GM20431 (cell line): ENCODE results near the gene TAF4.
"Not testable (repeated sequence)": the region's sequence is repeated elsewhere in the genome, so short reads cannot be mapped to it uniquely, and the experiment has no call there.

ENCODE experiments used
- in situ Hi-C: fragments of 300-500 bp; cut with MseI, MboI; formaldehyde crosslinking; loops from one replicate; pipeline ENCODE4 v1.15.0; 2020; ENCODE audit warnings: low sequenced_read_pairs; ENCODE audit not compliant: unreplicated experiment

TAF4 gene

GRCh38 chr20:61986762-61987321, 78.8 kb downstream of the TAF4 start:
- in situ Hi-C loops, result no loop called here

GRCh38 chr20:61985096-61985495, 80.6 kb downstream of the TAF4 start:
- in situ Hi-C loops, result no loop called here

GRCh38 chr20:61984431-61984830, 81.2 kb downstream of the TAF4 start:
- in situ Hi-C loops, result not testable (repeated sequence)

- in situ Hi-C loops, result no loop called here
These were observed 81.7 kb downstream of the TAF4 start for GRCh38 chr20:61983965-61984364.

- in situ Hi-C loops, result no loop called here
These were observed 82.7 kb downstream of the TAF4 start for GRCh38 chr20:61982951-61983315.

GRCh38 chr20:61982191-61982950, 83.3 kb downstream of the TAF4 start:
- in situ Hi-C loops, result no loop called here

GRCh38 chr20:61981691-61982090, 84.0 kb downstream of the TAF4 start:
- in situ Hi-C loops, result not testable (repeated sequence)

- in situ Hi-C loops, result no loop called here
These were observed 84.8 kb downstream of the TAF4 start for GRCh38 chr20:61980647-61981583.

GRCh38 chr20:61979701-61980635, 85.7 kb downstream of the TAF4 start:
- in situ Hi-C loops, result no loop called here

- in situ Hi-C loops, result no loop called here
These were observed 86.6 kb downstream of the TAF4 start for GRCh38 chr20:61979090-61979489.

GRCh38 chr20:61978491-61978890, 87.2 kb downstream of the TAF4 start:
- in situ Hi-C loops, result no loop called here

- in situ Hi-C loops, result no loop called here
These were observed 88.3 kb downstream of the TAF4 start for GRCh38 chr20:61977419-61977786.

- in situ Hi-C loops, result no loop called here
These were observed 88.8 kb downstream of the TAF4 start for GRCh38 chr20:61976644-61977418.

- in situ Hi-C loops, result no loop called here
These were observed 89.4 kb downstream of the TAF4 start for GRCh38 chr20:61976263-61976643.

GRCh38 chr20:61975407-61976129, 90.1 kb downstream of the TAF4 start:
- in situ Hi-C loops, result no loop called here

GRCh38 chr20:61974357-61974665, 91.4 kb downstream of the TAF4 start:
- in situ Hi-C loops, result no loop called here

- in situ Hi-C loops, result no loop called here
These were observed 91.9 kb downstream of the TAF4 start for GRCh38 chr20:61973515-61974356.
